DOHH2 (cell line): ENCODE measurements around the gene KIF25.

Experiments used
- H3F3A ChIP-seq: fragments of 200-600 bp; sonication (generic), shearing (Covaris generic); 2 replicates; pipeline ENCODE4 v1.6.0; 2016; ENCODE audit warnings: antibody characterized with exemption, mild to moderate bottlenecking; ENCODE audit not compliant: control insufficient read depth, insufficient read depth
- H3K27ac ChIP-seq: fragments of 200-600 bp; sonication (generic); 2 replicates; pipeline ENCODE4 v1.5.1; 2014; ENCODE audit warnings: low read depth, mild to moderate bottlenecking, low read length, moderate library complexity
- H3K27me3 ChIP-seq: fragments of 200-600 bp; sonication (generic); 2 replicates; pipeline ENCODE4 v1.6.1; 2014; ENCODE audit warnings: mild to moderate bottlenecking, low read length, mixed read lengths; ENCODE audit not compliant: control insufficient read depth
- H3K36me3 ChIP-seq: fragments of 200-600 bp; sonication (generic); 2 replicates; pipeline ENCODE4 v1.6.1; 2014; ENCODE audit warnings: mild to moderate bottlenecking, low read length, moderate library complexity, mixed read lengths; ENCODE audit not compliant: control insufficient read depth
- H3K4me1 ChIP-seq: fragments of 200-600 bp; sonication (generic); 2 replicates; pipeline ENCODE4 v1.6.1; 2014; ENCODE audit warnings: mild to moderate bottlenecking, low read length, mixed read lengths; ENCODE audit not compliant: control insufficient read depth
- H3K4me2 ChIP-seq: fragments of 200-600 bp; sonication (generic); 2 replicates; pipeline ENCODE4 v1.6.0; 2014; ENCODE audit warnings: mild to moderate bottlenecking, low read length, moderate library complexity
- H3K4me3 ChIP-seq: fragments of 200-600 bp; sonication (generic); 2 replicates; pipeline ENCODE4 v1.5.1; 2014; ENCODE audit warnings: mild to moderate bottlenecking, low read length, mixed read lengths
- H3K79me2 ChIP-seq: fragments of 200-600 bp; sonication (generic); 2 replicates; pipeline ENCODE4 v1.6.1; 2014; ENCODE audit warnings: mild to moderate bottlenecking, low read length, mixed read lengths; ENCODE audit not compliant: control insufficient read depth
- H3K9me2 ChIP-seq: fragments of 200-600 bp; sonication (generic); replicated peaks from 2 replicates; pipeline ENCODE4 v1.6.1; 2014; ENCODE audit warnings: mild to moderate bottlenecking, low read length, mixed read lengths; ENCODE audit not compliant: control insufficient read depth
- H3K9me3 ChIP-seq: fragments of 200-600 bp; sonication (generic); 2 replicates; pipeline ENCODE4 v1.6.1; 2014; ENCODE audit warnings: antibody characterized with exemption, low read length, mixed read lengths; ENCODE audit not compliant: control insufficient read depth, insufficient read depth
- H4K20me1 ChIP-seq: fragments of 200-600 bp; sonication (generic); 2 replicates; pipeline ENCODE4 v1.6.0; 2014; ENCODE audit warnings: low read depth, mild to moderate bottlenecking, antibody characterized with exemption, low read length, moderate library complexity; ENCODE audit not compliant: control insufficient read depth, insufficient read depth
- EZH2phosphoT487 ChIP-seq: fragments of 200-600 bp; sonication (generic); IDR thresholded peaks from 2 replicates; pipeline ENCODE4 v1.6.1; 2017; ENCODE audit warnings: borderline replicate concordance, mild to moderate bottlenecking, antibody characterized with exemption, low read length, moderate library complexity, mixed read lengths
- TF ChIP-seq, protein P1 (sequence below): fragments of 200-600 bp; sonication (generic); IDR thresholded peaks from one replicate; pipeline ENCODE4 v1.5.1; 2014; ENCODE audit warnings: antibody characterized with exemption, mild to moderate bottlenecking, low read depth, low read length; ENCODE audit not compliant: poor library complexity, severe bottlenecking

KIF25 gene

DNA sequence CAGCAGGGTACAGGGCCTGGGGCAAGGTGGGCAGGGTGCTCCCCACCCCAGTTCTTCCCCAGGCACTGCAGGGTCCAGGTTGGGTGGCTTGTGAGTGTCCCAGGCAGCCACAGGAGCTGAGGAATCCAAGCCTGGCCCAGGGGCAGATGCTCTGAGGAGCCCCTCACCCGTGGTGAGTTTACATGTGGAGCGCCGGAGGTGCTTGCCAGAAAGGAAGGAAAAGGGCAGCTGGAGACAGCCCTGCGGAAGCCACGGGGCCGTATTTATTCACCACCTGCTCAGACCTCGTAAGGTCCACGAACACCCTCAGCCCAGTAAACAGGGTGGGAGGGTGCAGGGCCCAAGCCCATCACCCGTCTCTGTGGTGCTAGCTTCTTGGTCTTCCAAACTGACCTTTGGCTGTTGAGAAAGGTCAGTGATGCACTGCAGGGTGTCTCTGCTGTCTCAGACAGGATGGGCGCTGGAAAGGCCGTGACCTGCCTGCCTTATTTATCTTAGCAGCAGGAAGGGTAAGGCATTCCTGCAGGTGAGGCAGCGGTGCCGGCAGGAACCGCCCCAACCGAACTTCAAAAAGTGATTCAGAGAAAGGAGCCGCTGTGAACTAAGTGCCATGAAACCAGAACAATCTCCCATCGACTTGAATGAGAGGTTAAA lies 85.5 kb downstream of the KIF25 start:
- H3K4me2 ChIP-seq: no peak overlapping the region
- TF ChIP-seq, protein P1, sequence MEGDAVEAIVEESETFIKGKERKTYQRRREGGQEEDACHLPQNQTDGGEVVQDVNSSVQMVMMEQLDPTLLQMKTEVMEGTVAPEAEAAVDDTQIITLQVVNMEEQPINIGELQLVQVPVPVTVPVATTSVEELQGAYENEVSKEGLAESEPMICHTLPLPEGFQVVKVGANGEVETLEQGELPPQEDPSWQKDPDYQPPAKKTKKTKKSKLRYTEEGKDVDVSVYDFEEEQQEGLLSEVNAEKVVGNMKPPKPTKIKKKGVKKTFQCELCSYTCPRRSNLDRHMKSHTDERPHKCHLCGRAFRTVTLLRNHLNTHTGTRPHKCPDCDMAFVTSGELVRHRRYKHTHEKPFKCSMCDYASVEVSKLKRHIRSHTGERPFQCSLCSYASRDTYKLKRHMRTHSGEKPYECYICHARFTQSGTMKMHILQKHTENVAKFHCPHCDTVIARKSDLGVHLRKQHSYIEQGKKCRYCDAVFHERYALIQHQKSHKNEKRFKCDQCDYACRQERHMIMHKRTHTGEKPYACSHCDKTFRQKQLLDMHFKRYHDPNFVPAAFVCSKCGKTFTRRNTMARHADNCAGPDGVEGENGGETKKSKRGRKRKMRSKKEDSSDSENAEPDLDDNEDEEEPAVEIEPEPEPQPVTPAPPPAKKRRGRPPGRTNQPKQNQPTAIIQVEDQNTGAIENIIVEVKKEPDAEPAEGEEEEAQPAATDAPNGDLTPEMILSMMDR: no peak
- no peak for TF ChIP-seq EZH2phosphoT487
- no peaks in the 10 kb centered on the region for H4K20me1 ChIP-seq
- H3K27ac ChIP-seq: no peak overlapping the region
- H3F3A ChIP-seq: no peaks in the 10 kb centered on the region
- no peaks in the 10 kb centered on the region for H3K36me3 ChIP-seq
- H3K9me2 ChIP-seq: no peaks in the 10 kb centered on the region
- no peaks in the 10 kb centered on the region for H3K79me2 ChIP-seq
- H3K4me1 ChIP-seq: no peaks in the 10 kb centered on the region
- H3K27me3 ChIP-seq: no peaks in the 10 kb centered on the region
- H3K9me3 ChIP-seq: no peaks in the 10 kb centered on the region
- no peak overlapping the region for H3K4me3 ChIP-seq

DNA sequence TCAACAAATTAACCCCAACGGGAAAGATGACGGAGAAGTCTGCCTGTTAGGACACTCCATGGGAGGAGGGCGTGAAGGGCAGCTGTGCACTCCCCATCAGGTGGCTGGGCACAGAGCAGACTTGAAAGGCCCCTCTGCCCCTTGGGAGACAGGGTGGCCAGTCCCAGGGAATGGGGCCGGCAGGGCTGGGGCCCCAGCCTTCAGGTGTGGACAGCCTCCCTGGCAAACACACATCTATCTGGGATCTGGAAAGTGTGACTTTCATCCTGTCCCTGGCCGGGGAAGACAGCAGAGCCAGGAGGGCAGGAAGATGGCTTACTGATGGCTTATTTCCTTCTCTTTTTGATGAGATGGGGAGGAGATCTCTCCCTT lies 86.0 kb downstream of the KIF25 start:
- Histone ChIP-seq H3K4me1 (no peaks in the 10 kb centered on the region), H3K4me2 (no peak overlapping the region), H3F3A (no peaks in the 10 kb centered on the region), H3K36me3 (no peaks in the 10 kb centered on the region), H3K27ac (no peak overlapping the region), H3K9me2 (no peaks in the 10 kb centered on the region), H3K9me3 (no peaks in the 10 kb centered on the region), H3K79me2 (no peaks in the 10 kb centered on the region), H4K20me1 (no peaks in the 10 kb centered on the region), H3K27me3 (no peaks in the 10 kb centered on the region), H3K4me3 (no peak overlapping the region)
- no peak for TF ChIP-seq EZH2phosphoT487
- TF ChIP-seq, protein P1: no peak

DNA sequence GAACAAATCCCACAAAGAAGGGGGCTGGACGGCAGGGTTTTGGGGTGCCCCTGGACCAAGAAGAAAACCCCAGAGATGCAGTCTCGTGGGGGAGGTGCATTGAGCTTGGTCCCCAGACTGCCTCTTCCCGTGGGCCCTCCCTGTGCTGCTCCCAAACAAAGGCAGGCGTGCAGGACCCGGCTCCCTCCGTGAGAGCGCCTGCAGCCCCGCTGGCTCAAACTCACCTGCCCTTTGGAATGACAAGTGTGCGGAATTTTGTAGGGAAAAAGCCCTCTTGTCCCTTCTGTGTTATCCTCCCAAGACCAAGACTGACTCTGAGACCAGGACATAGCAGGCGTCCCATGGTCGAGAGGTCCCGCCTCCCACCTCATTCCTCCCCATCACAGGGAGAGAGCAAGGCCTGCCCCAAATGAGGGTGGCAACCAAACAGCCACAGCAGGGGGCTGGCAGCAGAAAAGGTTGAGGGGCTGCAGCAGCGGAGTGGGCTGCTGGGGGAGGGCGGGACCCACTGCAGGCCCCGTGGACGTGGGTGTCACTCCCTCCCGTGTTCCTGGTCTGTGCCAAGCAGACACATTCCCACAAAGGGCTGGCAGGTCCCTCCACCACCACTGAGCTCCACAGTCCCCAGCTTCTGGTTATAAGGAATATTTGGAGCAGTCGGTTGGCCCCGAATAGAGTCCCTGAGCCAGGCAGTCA lies 87.1 kb downstream of the KIF25 start:
- H3K4me2 ChIP-seq: no peak overlapping the region
- H3K4me1 ChIP-seq: no peaks in the 10 kb centered on the region
- H3K9me2 ChIP-seq: no peaks in the 10 kb centered on the region
- no peak overlapping the region for H3K4me3 ChIP-seq
- H4K20me1 ChIP-seq: no peaks in the 10 kb centered on the region
- H3F3A ChIP-seq: no peaks in the 10 kb centered on the region
- H3K27ac ChIP-seq: no peak overlapping the region
- no peaks in the 10 kb centered on the region for H3K27me3 ChIP-seq
- no peaks in the 10 kb centered on the region for H3K79me2 ChIP-seq
- no peaks in the 10 kb centered on the region for H3K36me3 ChIP-seq
- TF ChIP-seq, protein P1: no peak
- no peak for TF ChIP-seq EZH2phosphoT487
- H3K9me3 ChIP-seq: no peaks in the 10 kb centered on the region
